ENCODE measurements around the gene MGA.

GRCh38 chr15:41813426-41813825 lies 153.2 kb downstream of the MGA start:
- TF ChIP-seq ESRRA (CRISPR knock-in tag; IDR thresholded peaks at IDR 0.05; ENCODE audit: borderline replicate concordance): no peak
- TF ChIP-seq ZBTB43 (CRISPR knock-in tag; IDR thresholded peaks at IDR 0.05): no peak
- no peak for TF ChIP-seq ATF3 (CRISPR knock-in tag; conservative IDR thresholded peaks at IDR 0.05)
- TF ChIP-seq CTCF (IDR thresholded peaks at IDR 0.05): no peak
- no peak for TF ChIP-seq ZNF138 (CRISPR knock-in tag; conservative IDR thresholded peaks at IDR 0.05)
- no peak for TF ChIP-seq MLX (CRISPR knock-in tag; IDR thresholded peaks at IDR 0.05)
- no peak for TF ChIP-seq JUN (CRISPR knock-in tag; IDR thresholded peaks at IDR 0.05)
- no peak for TF ChIP-seq NR2C2 (CRISPR knock-in tag; IDR thresholded peaks at IDR 0.05)
- TF ChIP-seq GABPB1 (CRISPR knock-in tag; IDR thresholded peaks at IDR 0.05): no peak

All from WTC11 (cell line).